ENCODE data around the gene RUFY1. TPM values are rescaled to one million over a fixed set of nuclear protein-coding genes. Genes with fewer than 3 reads are reported as not detected.

Gene RUFY1
- total RNA-seq, 2 donors from 2014 or later: 34.8 to 36.6 TPM

DNA sequence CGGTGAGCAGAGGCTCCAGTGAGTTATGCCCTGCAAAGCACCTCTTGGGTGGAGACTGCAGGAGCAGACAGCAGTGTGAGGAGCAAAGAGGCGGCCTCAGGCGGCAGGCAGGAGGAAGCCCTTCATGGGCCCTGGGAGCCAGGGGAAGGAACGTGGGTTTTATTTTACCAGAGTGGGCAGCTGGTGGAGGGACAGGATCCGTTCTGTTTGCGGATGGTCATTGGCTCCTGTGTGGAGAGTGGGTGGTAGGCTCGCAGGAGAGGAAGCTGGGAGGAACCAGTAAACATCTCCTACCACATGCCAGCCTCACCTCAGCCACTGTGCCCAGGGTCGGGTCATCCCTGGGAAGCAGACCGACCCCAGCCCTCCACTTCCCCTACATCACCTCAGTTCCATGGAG lies 48.7 kb downstream of the RUFY1 start:
- no peak for DNase-seq (ENCODE audit: low spot score)
- intact Hi-C loops (cut with DNase I): no loop called here

DNA sequence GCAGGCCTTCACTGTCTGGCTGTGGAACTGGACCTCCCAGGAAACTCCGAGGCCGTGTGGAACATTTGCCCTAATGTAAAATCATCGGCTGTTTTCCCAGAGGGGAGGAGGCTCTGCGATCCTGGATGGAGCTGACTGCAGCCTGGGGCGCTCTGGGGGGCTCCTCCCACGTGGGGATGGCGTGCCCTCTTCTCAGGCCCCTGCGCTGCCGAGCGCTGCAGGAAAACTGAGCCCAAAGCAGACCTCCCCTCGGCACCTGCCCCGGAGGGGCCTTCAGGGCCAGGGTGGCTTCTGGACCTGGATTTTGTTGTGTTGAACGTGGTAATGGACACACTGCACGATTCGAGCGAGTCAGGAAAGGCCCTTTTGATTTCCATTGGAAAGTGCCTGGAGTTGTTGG lies 49.2 kb downstream of the RUFY1 start:
- intact Hi-C loops (cut with DNase I): no loop called here
- DNase-seq (ENCODE audit: low spot score): no peak

GRCh38 chr5:179599973-179600372 lies 49.6 kb downstream of the RUFY1 start:
- DNase-seq (ENCODE audit: low spot score): peak; percentile 78
- intact Hi-C loops (cut with DNase I): no loop called here

DNA sequence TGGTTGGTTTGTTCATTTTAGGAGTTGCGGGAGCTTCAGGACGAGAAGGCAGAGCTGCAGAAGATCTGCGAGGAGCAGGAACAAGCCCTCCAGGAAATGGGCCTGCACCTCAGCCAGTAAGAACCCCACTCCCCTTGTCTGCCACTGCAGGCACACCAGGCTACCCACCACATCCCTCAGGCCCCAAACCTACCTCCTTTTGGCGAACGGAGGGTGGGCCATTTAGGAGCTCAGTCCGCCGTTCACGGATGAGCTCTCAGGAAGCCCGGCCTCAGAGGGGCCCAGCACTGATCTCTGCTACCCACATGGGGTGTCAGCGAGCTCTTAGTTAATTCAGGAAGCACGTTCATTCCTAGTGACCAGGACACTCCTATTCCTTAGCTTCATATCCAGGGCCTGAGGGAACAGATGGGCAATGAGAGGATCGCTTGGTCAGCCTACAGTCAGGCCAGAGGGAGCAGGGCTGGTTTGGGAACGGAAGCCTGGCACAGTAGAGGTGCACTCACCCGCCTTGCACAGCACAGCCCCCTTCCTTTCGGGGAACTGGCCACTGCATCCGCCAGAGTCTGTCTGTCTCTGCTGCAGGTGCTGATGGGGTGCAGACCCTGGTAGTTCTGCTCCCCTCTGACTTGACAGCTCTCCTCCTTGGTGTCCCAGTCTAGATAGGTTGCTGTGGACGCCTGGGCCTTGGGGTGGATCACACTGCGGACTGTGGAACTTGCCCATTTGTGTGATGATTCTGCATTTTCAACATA lies 51.7 kb downstream of the RUFY1 start:
- peak; percentile 66 for DNase-seq (ENCODE audit: low spot score)
- intact Hi-C loops (cut with DNase I): no loop called here

- DNase-seq (ENCODE audit: low spot score): peak; percentile 55
Measured at GRCh38 chr5:179603308-179603707, 53.0 kb downstream of the RUFY1 start.

DNA sequence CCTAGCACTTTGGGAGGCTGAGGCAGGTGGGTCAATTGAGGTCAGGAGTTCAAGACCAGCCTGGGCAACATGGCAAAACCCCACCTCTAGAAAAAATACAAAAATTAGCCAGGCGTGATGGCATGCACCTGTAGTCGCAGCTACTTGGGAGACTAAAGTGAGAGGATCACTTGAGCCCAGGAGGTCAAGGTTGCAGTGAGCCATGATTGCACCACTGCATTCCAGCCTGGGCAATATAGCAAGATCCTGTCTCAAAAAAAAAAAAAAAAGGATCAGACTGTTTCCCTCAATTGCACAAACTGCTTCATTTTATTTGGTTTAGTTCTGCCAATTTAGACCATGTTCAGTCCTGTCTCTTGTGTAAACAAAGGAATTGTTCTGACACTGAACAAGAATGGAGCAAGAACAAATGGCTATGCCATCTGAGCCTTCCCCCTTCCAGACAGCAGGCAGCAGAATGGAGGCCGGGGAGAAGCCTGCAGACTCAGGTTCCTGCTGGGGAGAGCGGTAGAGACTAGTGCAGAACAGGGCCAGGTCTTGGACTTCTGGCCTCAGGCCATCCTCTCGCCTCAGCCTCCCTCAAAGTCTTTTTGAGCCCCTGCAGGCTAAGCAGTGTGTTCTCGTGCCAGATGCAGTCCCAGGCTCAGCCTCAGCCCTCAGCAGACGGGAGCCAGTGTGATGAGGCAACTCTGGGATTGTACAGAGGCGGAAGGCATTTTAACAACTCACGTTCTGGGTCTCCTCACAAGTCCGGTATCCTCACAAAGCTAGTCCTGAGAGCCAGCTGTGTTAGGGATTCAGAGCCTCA lies 54.9 kb downstream of the RUFY1 start:
- peak; percentile 77 for DNase-seq (ENCODE audit: low spot score)
- intact Hi-C loops (cut with DNase I): no loop called here

More at GRCh38 chr5:179603308-179603707, 53.0 kb downstream of the RUFY1 start:
- intact Hi-C loops (cut with DNase I): no loop called here

GRCh38 chr5:179606071-179606909 lies 55.9 kb downstream of the RUFY1 start:
- intact Hi-C loops (cut with DNase I): no loop called here
- peak; percentile 72 for DNase-seq (ENCODE audit: low spot score)

DNA sequence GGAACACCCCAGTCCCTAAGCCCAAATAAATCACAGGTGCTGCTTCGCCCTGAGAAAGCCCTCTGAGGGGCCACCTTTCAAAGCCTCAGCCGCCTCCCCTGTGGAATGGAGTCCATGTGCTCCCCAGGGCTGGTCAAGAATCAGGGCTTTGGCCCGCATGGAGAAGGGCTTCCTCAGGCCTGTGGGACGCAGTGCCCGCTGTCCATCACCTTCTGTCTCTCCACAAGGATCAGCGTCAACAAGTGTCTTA lies 56.5 kb downstream of the RUFY1 start:
- intact Hi-C loops (cut with DNase I): no loop called here
- DNase-seq (ENCODE audit: low spot score): peak; percentile 76

GRCh38 chr5:179607160-179607931 lies 57.0 kb downstream of the RUFY1 start:
- intact Hi-C loops (cut with DNase I): no loop called here
- peak; percentile 79 for DNase-seq (ENCODE audit: low spot score)

- peak; percentile 67 for DNase-seq (ENCODE audit: low spot score)
- intact Hi-C loops (cut with DNase I): no loop called here
Measured at GRCh38 chr5:179608131-179608581, 57.8 kb downstream of the RUFY1 start.

DNA sequence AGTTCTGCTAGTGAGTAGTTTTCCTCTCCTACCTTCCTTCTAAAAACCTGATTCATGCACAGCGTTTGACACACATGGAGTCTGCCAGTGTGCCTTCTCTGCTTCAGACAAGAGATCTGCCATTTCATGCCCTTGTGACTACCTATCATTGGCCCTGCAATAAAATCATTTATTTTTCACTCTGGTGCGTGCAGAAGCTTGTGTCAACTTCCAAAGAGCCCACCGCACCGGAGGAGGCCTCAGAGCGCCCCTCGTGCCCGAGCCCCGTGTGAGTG lies 59.4 kb downstream of the RUFY1 start:
- DNase-seq (ENCODE audit: low spot score): peak; percentile 70
- intact Hi-C loops (cut with DNase I): no loop called here

GRCh38 chr5:179610109-179610902 lies 60.0 kb downstream of the RUFY1 start:
- DNase-seq (ENCODE audit: low spot score): peak; percentile 75
- intact Hi-C loops (cut with DNase I): no loop called here

DNA sequence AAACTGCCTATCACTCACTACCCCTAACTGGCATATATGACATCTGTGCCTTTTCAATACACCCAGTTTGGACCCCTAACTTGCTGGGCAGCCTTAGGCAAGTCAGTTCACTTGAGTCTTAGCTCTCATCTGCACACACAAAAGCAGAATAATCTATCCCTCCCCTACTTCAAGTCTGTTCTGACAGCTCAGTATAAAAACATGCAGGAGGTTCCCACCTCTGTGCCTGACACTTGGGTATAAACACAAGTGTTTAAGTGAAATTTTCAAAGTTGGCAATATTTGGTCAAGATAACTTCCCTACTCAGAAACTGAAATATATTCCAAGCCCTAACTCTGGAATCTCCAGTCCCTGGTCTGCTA lies 60.5 kb downstream of the RUFY1 start:
- intact Hi-C loops (cut with DNase I): no loop called here
- no peak for DNase-seq (ENCODE audit: low spot score)

DNA sequence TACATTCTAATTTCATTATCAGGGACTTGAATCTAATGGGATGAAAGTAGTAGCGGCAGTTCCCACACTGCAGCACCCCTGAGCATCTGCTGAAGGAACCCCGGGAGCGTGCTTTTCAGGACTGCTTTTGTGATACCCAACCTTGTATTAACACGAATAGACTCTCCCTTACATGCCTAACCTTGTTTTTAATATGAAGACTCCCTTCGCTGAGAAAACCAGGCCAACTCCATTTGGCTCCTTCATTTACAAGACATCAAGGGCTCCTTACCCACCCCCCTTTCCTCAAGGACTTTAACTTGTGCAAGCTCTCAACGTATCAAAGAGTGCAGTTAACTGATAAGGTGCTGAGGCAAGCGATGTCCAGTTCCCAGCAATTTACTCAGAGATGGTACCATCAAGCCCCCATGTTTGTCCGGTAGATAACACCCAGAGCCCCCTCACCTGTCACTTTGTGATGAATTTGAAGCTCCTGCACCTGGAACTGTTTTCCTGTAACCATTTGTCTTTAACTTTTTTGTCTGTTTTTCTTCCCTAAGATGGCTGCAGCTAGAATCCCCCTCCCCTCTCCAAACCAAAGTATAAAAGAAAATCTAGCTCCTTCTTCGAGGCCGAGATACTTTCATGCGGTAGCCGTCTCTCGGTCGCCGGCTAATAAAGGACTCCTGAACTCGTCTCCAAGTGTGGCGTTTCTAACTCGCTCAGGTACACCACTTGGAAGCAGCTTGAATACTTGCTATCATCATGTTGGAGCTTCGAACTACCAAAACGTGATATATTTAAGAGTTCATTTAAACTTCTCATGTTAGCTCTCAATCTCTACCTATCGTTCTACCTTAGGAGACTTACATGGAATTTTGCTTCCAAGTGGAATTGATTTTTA lies 62.5 kb downstream of the RUFY1 start:
- intact Hi-C loops (cut with DNase I): no loop called here
- peak; percentile 59 for DNase-seq (ENCODE audit: low spot score)

DNA sequence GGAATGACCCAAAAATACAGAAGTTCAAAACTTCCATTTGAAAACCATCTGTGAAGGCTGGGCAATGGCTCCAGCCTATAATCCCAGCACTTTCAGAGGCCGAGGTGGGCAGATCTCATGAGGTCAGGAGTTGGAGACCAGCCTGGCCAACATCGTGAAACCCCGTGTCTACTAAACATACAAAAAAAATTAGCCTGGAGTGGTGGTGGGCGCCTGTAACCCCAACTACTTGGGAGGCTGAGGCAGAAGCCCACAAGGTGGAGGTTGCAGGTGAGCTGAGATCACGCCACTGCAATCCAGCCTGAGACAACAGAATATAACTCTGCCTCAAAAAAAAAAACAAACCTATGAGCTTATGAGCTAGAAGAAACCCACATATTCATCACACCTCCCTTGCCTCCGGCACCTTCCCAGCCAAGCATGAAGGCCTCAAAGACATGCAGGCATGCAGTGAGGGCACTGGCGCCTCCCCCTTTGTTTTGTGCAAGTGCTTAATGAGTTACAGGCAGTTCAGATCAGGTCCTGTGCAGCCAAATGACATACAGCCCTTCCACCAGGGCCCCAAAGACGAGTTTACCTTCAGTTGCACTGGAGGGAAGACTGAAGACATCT lies 63.2 kb downstream of the RUFY1 start:
- peak; percentile 72 for DNase-seq (ENCODE audit: low spot score)
- intact Hi-C loops (cut with DNase I): no loop called here

- DNase-seq (ENCODE audit: low spot score): peak; percentile 31
Measured at GRCh38 chr5:179614745-179615144, 64.4 kb downstream of the RUFY1 start.

GRCh38 chr5:179615203-179615602 lies 64.8 kb downstream of the RUFY1 start:
- peak; percentile 2 for DNase-seq (ENCODE audit: low spot score)
- intact Hi-C loops (cut with DNase I): no loop called here

More at GRCh38 chr5:179614745-179615144, 64.4 kb downstream of the RUFY1 start:
- intact Hi-C loops (cut with DNase I): no loop called here

All from posterior vena cava (tissue), 2 donors.